GM12874 (cell line): ENCODE measurements around the gene MESP2.

Experiments
- TF ChIP-seq, protein P1 (sequence below): IDR thresholded peaks from 2 replicates; pipeline ENCODE4 v1.5.1; 2011; ENCODE audit warnings: low read depth, mild to moderate bottlenecking, control low read depth, low read length, moderate library complexity; ENCODE audit not compliant: insufficient read depth

MESP2 gene

DNA sequence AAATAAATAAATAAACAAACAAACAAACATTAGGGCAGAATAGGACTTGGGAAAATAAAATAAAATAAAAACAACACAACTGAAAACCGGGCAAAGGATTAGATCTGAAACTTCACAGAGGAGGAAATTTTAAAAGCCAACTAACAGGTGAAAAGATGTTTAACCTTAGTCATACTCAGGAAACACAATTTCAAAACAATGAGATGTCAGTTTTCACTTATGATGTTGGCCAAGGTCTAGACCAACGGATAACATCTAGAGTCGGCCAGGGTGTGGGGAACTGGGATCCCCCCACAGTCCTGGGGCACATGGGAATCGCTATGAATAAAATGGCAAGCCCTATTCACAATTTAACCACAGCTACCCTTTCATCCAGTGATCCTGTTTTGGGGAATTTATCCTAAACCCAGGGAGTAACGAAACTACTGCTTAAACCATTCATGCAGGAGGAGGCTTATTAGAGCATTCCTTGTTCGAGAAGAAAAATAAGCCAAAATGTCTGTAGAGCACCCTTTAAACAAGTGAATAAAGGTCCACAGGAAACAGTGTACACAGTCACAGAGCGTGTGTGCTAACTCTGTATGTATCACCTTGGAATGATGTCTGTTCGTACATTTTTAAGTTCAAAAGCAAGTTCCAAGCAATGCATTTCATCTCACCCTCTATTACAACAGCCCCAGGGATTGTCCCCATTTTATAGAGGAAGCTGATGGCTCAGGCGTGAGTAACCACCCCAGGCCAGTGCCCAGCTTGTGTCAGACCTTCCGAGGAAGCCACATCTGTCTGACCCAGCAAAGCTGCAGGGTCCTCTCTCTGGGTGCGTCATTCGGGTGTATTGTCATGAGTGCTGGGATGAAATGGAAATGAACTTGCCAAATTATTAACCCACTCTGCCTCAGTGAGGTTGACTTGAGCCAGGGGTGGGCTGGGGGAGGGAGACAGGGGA, 44.8 kb downstream of the MESP2 start:
- TF ChIP-seq, protein P1, sequence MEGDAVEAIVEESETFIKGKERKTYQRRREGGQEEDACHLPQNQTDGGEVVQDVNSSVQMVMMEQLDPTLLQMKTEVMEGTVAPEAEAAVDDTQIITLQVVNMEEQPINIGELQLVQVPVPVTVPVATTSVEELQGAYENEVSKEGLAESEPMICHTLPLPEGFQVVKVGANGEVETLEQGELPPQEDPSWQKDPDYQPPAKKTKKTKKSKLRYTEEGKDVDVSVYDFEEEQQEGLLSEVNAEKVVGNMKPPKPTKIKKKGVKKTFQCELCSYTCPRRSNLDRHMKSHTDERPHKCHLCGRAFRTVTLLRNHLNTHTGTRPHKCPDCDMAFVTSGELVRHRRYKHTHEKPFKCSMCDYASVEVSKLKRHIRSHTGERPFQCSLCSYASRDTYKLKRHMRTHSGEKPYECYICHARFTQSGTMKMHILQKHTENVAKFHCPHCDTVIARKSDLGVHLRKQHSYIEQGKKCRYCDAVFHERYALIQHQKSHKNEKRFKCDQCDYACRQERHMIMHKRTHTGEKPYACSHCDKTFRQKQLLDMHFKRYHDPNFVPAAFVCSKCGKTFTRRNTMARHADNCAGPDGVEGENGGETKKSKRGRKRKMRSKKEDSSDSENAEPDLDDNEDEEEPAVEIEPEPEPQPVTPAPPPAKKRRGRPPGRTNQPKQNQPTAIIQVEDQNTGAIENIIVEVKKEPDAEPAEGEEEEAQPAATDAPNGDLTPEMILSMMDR = no peak

DNA sequence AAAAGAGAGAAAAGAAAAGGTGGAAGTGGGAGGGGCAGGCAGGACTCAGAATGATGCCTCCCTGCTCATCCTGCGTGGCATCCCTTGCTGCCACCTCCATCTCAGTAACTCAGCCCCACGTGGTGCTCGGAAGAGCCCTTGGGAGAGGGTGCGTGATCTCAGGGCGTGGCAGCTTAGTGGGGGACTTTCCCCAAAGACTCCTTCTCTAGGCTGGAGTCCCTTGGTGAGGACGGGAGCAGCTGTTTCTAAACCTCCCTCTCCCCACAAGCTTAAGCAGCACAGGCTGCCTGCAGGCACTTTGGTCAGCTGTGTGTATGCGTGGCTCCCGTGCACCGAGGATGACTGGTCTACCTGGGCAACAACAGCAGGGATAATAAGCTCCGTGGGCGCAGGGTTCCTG, 45.9 kb downstream of the MESP2 start:
- TF ChIP-seq, protein P1 = no peak

DNA sequence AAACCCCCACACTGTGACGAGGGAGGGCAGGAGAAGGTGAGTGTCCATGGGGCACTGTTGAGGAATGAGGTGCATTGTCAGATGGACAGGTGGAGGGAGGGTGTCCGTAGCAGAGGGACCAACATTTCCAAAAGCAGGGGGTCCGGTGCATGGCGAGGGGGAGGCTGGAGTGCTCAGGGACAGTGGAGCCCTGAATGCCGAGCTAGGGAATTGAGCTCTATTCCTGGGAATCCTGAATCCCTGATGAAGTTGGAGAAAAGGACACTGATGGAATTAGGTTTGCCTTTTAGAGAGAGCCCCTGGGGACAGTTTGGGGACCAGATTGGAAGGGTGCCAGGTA, 46.4 kb downstream of the MESP2 start:
- TF ChIP-seq, protein P1 = no peak

DNA sequence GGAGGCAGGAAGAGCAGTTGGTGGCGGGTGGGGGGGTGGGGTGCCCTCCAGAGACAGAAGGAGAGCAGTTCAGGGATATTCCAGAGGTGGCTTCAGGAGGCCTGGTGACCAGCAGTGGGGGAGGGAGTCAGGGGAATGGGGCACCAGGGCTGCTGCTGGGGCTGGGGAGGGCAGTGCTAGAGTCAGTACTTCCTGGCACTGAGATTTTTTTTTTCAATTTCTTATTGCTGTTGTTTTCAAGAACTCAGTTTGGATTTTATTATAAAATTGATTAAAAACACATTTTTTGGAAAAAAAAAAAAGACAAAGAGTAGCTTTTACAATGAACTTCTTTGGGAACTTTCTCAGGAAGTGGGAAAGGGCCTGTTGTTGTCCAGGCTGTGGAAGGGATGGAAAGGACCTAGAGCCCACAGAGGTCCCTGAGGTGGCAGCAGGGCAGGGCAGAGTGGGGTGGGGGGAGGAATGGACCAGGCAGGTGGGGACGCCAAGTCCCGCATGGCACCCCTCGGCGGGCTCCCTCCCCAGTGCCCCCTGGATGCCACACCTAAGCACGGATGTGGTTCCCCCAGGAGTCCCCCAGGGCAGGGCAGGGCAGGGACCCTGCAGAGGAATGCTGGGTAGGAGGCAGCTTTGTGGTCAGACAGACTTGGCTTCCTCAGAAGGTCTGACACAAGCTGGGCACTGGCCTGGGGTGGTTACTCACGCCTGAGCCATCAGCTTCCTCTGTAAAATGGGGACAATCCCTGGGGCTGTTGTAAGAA, 47.0 kb downstream of the MESP2 start:
- TF ChIP-seq, protein P1 = no peak

DNA sequence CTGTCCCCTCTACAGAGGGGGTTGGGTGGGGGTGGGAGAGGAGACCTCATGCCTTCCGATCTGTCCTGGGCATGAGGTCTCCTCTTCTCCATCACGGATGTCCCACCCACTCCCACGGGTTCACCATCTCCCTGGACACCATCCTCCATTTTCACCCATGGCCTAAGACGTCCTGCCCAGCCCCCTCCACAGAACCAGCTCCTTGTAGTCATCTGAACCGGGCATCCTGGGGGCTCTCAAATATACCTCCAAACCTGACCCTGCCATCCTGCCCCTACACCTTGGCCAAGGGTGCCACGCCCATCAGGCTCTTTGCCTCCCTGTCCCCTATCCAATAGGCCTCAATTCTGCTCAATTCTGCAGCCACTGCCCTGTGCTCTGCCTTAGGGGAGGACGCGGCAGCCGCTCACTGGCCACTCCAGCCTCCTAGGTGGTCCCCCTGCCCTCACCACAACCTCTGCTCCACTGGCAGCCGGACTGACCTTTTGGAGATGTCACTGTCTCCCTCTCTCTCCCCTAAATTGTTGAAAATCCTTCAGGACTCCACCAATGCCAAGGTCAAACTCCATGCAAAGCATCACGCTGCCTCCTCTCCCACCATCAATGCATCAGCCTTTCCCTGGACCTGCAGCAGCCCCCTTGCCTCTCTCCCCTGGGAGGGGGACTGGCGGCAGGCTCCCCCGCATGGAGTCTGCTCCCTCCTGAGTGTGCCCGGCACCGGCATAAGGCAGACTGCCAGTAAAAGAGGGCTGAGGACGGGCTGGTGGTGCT, 47.9 kb downstream of the MESP2 start:
- TF ChIP-seq, protein P1 = no peak

DNA sequence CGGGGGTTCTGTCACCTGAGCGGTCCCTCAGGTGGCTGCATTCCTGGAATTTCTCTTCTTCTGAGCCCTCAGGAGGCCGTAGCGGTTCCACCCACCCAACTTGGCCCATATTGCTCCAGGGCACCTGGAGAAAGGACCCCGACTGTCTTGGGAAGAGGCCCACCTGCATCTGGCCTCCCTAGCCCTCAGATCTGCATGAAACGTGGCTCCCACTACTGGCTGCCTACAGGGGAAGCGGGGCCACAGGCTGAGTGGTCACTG, 48.4 kb downstream of the MESP2 start:
- TF ChIP-seq, protein P1 = no peak
